SK-N-SH (cell line): ENCODE measurements around the gene CCDC149. TPM values are rescaled to one million over a fixed set of nuclear protein-coding genes. Genes with fewer than 3 reads are reported as not detected.

Experiments used
- CTCF ChIA-PET: fragments of 300-600, 350-600 bp; formaldehyde crosslinking; extraction: SDS; loops from one replicate; lab custom pipeline; 2021; lab: Yijun Ruan, JAX
- POLR2A ChIA-PET: fragments of 350-600 bp; sonication (Branson Sonifier 250); formaldehyde crosslinking; extraction: SDS; loops from one replicate; lab custom pipeline; 2020; ENCODE audit warnings: antibody characterized with exemption, inconsistent platforms; lab: Yijun Ruan, JAX
- DNase-seq: peaks from one replicate; pipeline ENCODE4 v3.0.0; 2012
- H2AFZ ChIP-seq: fragments of 200-600 bp; sonication (generic); 2 replicates; pipeline ENCODE4 v1.8.1; 2016; ENCODE audit warnings: antibody characterized with exemption, mild to moderate bottlenecking, low read depth
- H3F3A ChIP-seq: fragments of 200-600 bp; sonication (generic); replicated peaks from 2 replicates; pipeline ENCODE3; 2016; ENCODE audit warnings: antibody characterized with exemption, mild to moderate bottlenecking; ENCODE audit not compliant: insufficient read depth
- H3K27ac ChIP-seq, 2 experiments: fragments of 200-500 bp in 1 of 2; fragments of 200-600 bp in 1 of 2; sonication (Bioruptor generic) in 1 of 2; sonication (generic), shearing (Covaris generic) in 1 of 2; 2 replicates each; pipeline versions ENCODE4 v1.5.1 to v1.6.1; 2014 to 2016; ENCODE audit warnings: low read depth in 2 of 2, inconsistent platforms in 1 of 2, low read length in 1 of 2, mild to moderate bottlenecking in 1 of 2, mixed read lengths in 1 of 2
- H3K27me3 ChIP-seq: fragments of 200-600 bp; sonication (generic), shearing (Covaris generic); 2 replicates; pipeline ENCODE4 v1.6.1; 2016; ENCODE audit warnings: mixed run types; ENCODE audit not compliant: insufficient read depth
- H3K36me3 ChIP-seq, 2 experiments: fragments of 200-500 bp in 1 of 2; fragments of 200-600 bp in 1 of 2; sonication (Bioruptor generic) in 1 of 2; sonication (generic) in 1 of 2; replicated peaks in 1 of 2; 2 replicates each; pipeline versions ENCODE3 to v1.5.1; 2014 to 2016; ENCODE audit warnings: low read length in 1 of 2, mild to moderate bottlenecking in 1 of 2; ENCODE audit not compliant: insufficient read depth in 2 of 2, control insufficient read depth in 1 of 2
- H3K4me1 ChIP-seq, 2 experiments: fragments of 200-500 bp in 1 of 2; fragments of 200-600 bp in 1 of 2; sonication (Bioruptor generic) in 1 of 2; sonication (generic), shearing (Covaris generic) in 1 of 2; 2 replicates each; pipeline versions ENCODE4 v1.5.1 to v1.6.1; 2014 to 2016; ENCODE audit warnings: low read depth in 1 of 2, low read length in 1 of 2, mixed run types in 1 of 2; ENCODE audit not compliant: insufficient read depth in 2 of 2, control insufficient read depth in 1 of 2
- H3K4me2 ChIP-seq: fragments of 200-600 bp; sonication (generic), shearing (Covaris generic); 2 replicates; pipeline ENCODE4 v1.6.1; 2017; ENCODE audit warnings: mixed run types
- H3K4me3 ChIP-seq, 2 experiments: fragments of 200-500 bp in 1 of 2; fragments of 200-600 bp in 1 of 2; sonication (Bioruptor generic) in 1 of 2; sonication (generic), shearing (Covaris generic) in 1 of 2; 2 replicates each; pipeline versions ENCODE4 v1.5.1 to v1.8.1; 2014 to 2016; ENCODE audit warnings: low read depth in 2 of 2, inconsistent platforms in 1 of 2, low read length in 1 of 2, mild to moderate bottlenecking in 1 of 2, mixed read lengths in 1 of 2, moderate library complexity in 1 of 2
- H3K79me2 ChIP-seq: fragments of 200-600 bp; sonication (generic); 2 replicates; pipeline ENCODE4 v1.8.1; 2017; ENCODE audit warnings: mild to moderate bottlenecking; ENCODE audit not compliant: insufficient read depth
- H3K9ac ChIP-seq: fragments of 200-600 bp; sonication (generic); 2 replicates; pipeline ENCODE4 v1.6.1; 2017; ENCODE audit warnings: mixed run types
- H3K9me2 ChIP-seq: fragments of 200-600 bp; sonication (generic); 2 replicates; pipeline ENCODE4 v1.6.1; 2017; ENCODE audit warnings: mixed run types
- H3K9me3 ChIP-seq: fragments of 200-600 bp; sonication (generic); 2 replicates; pipeline ENCODE4 v1.6.1; 2017; ENCODE audit warnings: mixed run types, mild to moderate bottlenecking, moderate library complexity
- H4K20me1 ChIP-seq: fragments of 200-600 bp; sonication (generic); 2 replicates; pipeline ENCODE4 v1.6.1; 2017; ENCODE audit warnings: mild to moderate bottlenecking, mixed run types; ENCODE audit not compliant: insufficient read depth
- ELF1 ChIP-seq: IDR thresholded peaks from 2 replicates; pipeline ENCODE4 v1.4.0; 2012
- EP300 ChIP-seq, 2 experiments: IDR thresholded peaks; 2 replicates each; pipeline versions ENCODE4 v1.4.0 to v1.6.1; 2012; ENCODE audit warnings: borderline replicate concordance in 1 of 2, low read depth in 1 of 2, low read length in 1 of 2
- GABPA ChIP-seq: IDR thresholded peaks from 2 replicates; pipeline ENCODE4 v1.4.0; 2012; ENCODE audit warnings: low read depth, mild to moderate bottlenecking
- GATA2 ChIP-seq: sonication (generic); formaldehyde crosslinking; IDR thresholded peaks from 2 replicates; pipeline ENCODE4 v1.5.0; 2020; ENCODE audit warnings: mild to moderate bottlenecking, missing genetic modification reagents
- RAD21 ChIP-seq: IDR thresholded peaks from 2 replicates; pipeline ENCODE4 v1.6.1; 2012; ENCODE audit warnings: mild to moderate bottlenecking, low read length
- RXRA ChIP-seq: IDR thresholded peaks from 2 replicates; pipeline ENCODE4 v1.4.0; 2012; ENCODE audit warnings: low read depth, mild to moderate bottlenecking, borderline replicate concordance
- TAF1 ChIP-seq: IDR thresholded peaks from 2 replicates; pipeline ENCODE4 v1.6.1; 2012; ENCODE audit warnings: low read depth, mild to moderate bottlenecking, low read length, moderate library complexity, borderline replicate concordance
- TCF12 ChIP-seq: IDR thresholded peaks from 2 replicates; pipeline ENCODE4 v1.4.0; 2012
- TEAD4 ChIP-seq: IDR thresholded peaks from 2 replicates; pipeline ENCODE4 v1.4.0; 2012; ENCODE audit warnings: mild to moderate bottlenecking, borderline replicate concordance; ENCODE audit not compliant: insufficient read depth
- WGBS: methylation state at CpG from one replicate; pipeline ENCODE4 v1.1.6; 2017; ENCODE audit warnings: low lambda C conversion rate; 5-methylcytosine and 5-hydroxymethylcytosine counted together
- polyA plus RNA-seq, 3 experiments: library from polyadenylated mRNA; depleted of rRNA; stranded (reverse); fragments of >200 nt; gene quantifications; 2 replicates each; pipeline ENCODE4 v1.2.3, GENCODE V29; 2012
- TF ChIP-seq, protein P1 (sequence below): IDR thresholded peaks from 2 replicates; pipeline ENCODE4 v1.6.1; 2012; ENCODE audit warnings: mild to moderate bottlenecking, low read depth, low read length, moderate library complexity
- TF ChIP-seq, protein P2 (sequence below): IDR thresholded peaks from 2 replicates; pipeline ENCODE4; 2012
- TF ChIP-seq, protein P3 (sequence below): fragments of 150-350 bp; IDR thresholded peaks from 2 replicates; pipeline ENCODE4 v1.6.1; 2017; ENCODE audit warnings: antibody characterized with exemption, low read length, low read depth, borderline replicate concordance
- TF ChIP-seq, protein P4 (sequence below): fragments of 150-350 bp; IDR thresholded peaks from 2 replicates; pipeline ENCODE4 v1.6.1; 2016; ENCODE audit warnings: mild to moderate bottlenecking, low read depth, low read length
- TF ChIP-seq, protein P5 (sequence below): IDR thresholded peaks from 2 replicates; pipeline ENCODE4 v1.4.0; 2012; ENCODE audit warnings: low read depth, borderline replicate concordance

Gene CCDC149
- polyA plus RNA-seq, 1 of the 3 experiments (the other 2 are of a cell fraction): 5.5 TPM

DNA sequence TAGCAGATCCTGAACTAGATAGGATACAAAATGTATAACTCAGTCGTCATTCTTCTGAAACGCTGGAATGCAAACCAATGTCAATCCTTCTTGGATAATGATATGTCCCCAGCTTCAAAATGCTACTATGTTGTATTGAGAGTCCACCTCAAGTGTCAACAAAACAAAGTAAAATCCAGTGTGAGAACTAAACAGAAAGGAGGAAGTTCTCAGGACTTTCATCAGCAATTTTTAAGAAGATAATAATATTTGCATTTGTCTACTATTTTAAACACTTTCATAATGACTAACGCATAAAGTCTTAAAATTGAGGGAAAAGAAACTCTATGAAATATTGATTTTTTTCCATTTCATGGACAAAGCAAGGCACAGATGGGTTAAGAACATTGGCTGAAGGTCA, 81.2 kb downstream of the CCDC149 start (continued):
- TF ChIP-seq, protein P1, sequence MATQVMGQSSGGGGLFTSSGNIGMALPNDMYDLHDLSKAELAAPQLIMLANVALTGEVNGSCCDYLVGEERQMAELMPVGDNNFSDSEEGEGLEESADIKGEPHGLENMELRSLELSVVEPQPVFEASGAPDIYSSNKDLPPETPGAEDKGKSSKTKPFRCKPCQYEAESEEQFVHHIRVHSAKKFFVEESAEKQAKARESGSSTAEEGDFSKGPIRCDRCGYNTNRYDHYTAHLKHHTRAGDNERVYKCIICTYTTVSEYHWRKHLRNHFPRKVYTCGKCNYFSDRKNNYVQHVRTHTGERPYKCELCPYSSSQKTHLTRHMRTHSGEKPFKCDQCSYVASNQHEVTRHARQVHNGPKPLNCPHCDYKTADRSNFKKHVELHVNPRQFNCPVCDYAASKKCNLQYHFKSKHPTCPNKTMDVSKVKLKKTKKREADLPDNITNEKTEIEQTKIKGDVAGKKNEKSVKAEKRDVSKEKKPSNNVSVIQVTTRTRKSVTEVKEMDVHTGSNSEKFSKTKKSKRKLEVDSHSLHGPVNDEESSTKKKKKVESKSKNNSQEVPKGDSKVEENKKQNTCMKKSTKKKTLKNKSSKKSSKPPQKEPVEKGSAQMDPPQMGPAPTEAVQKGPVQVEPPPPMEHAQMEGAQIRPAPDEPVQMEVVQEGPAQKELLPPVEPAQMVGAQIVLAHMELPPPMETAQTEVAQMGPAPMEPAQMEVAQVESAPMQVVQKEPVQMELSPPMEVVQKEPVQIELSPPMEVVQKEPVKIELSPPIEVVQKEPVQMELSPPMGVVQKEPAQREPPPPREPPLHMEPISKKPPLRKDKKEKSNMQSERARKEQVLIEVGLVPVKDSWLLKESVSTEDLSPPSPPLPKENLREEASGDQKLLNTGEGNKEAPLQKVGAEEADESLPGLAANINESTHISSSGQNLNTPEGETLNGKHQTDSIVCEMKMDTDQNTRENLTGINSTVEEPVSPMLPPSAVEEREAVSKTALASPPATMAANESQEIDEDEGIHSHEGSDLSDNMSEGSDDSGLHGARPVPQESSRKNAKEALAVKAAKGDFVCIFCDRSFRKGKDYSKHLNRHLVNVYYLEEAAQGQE: no peak
- no peak for TF ChIP-seq GABPA
- TF ChIP-seq, all 33 proteins: peak for 0

DNA sequence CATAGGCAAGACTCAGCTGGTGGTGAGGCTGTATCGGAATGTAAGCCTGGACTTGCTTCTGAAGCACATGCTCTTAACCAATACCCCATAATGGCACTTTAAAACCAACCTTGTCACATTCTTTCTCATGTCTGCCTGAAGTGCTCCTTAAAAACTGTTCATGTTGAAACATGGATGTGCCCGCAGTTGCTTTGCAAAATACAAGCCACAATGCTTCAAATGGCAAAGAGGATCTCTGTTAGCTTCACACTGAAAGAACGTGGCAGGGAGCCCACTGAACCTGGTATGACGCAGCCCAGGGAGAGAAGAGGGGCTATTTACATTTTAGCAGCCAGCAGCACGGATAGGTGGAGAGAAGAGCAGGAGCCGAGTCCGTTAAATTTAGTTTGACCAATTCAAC, 88.1 kb downstream of the CCDC149 start:
- no peaks in the 10 kb centered on the region for H4K20me1 ChIP-seq
- ChIA-PET POLR2A (no interaction called here), CTCF (no interaction called here)
- no peak overlapping the region for H3K4me2 ChIP-seq
- 78% methylated on average over 7 of the region's 7 CpGs for WGBS
- no peaks in the 10 kb centered on the region for H3K36me3 ChIP-seq
- H3K9ac ChIP-seq: no peak overlapping the region
- no peak overlapping the region for H3K27ac ChIP-seq
- H3K4me1 ChIP-seq: no peaks in the 10 kb centered on the region; a peak in 1 of 4 replicates
- no peak overlapping the region for H3K4me3 ChIP-seq
- TF ChIP-seq RXRA (no peak), TCF12 (no peak), ELF1 (no peak), TAF1 (no peak), RAD21 (no peak), GATA2 (CRISPR knock-in tag) (no peak), EP300 (IDR thresholded peaks at IDR 0.05; ENCODE audit: borderline replicate concordance in 1 of 2, low read depth in 1 of 2, low read length in 1 of 2) (no peak), TEAD4 (no peak), GABPA (no peak)
- TF ChIP-seq, protein P2, sequence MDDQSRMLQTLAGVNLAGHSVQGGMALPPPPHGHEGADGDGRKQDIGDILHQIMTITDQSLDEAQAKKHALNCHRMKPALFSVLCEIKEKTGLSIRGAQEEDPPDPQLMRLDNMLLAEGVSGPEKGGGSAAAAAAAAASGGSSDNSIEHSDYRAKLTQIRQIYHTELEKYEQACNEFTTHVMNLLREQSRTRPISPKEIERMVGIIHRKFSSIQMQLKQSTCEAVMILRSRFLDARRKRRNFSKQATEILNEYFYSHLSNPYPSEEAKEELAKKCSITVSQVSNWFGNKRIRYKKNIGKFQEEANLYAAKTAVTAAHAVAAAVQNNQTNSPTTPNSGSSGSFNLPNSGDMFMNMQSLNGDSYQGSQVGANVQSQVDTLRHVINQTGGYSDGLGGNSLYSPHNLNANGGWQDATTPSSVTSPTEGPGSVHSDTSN: no peak
- TF ChIP-seq, protein P3, sequence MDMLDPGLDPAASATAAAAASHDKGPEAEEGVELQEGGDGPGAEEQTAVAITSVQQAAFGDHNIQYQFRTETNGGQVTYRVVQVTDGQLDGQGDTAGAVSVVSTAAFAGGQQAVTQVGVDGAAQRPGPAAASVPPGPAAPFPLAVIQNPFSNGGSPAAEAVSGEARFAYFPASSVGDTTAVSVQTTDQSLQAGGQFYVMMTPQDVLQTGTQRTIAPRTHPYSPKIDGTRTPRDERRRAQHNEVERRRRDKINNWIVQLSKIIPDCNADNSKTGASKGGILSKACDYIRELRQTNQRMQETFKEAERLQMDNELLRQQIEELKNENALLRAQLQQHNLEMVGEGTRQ: no peak
- TF ChIP-seq, protein P4, sequence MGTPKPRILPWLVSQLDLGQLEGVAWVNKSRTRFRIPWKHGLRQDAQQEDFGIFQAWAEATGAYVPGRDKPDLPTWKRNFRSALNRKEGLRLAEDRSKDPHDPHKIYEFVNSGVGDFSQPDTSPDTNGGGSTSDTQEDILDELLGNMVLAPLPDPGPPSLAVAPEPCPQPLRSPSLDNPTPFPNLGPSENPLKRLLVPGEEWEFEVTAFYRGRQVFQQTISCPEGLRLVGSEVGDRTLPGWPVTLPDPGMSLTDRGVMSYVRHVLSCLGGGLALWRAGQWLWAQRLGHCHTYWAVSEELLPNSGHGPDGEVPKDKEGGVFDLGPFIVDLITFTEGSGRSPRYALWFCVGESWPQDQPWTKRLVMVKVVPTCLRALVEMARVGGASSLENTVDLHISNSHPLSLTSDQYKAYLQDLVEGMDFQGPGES: no peak
- TF ChIP-seq, protein P5, sequence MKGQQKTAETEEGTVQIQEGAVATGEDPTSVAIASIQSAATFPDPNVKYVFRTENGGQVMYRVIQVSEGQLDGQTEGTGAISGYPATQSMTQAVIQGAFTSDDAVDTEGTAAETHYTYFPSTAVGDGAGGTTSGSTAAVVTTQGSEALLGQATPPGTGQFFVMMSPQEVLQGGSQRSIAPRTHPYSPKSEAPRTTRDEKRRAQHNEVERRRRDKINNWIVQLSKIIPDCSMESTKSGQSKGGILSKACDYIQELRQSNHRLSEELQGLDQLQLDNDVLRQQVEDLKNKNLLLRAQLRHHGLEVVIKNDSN: no peak
- TF ChIP-seq, protein P1: no peak
- no peaks in the 10 kb centered on the region for H3K27me3 ChIP-seq
- no peaks in the 10 kb centered on the region for H3F3A ChIP-seq
- no peak overlapping the region for H2AFZ ChIP-seq
- H3K9me3 ChIP-seq: no peaks in the 10 kb centered on the region
- H3K9me2 ChIP-seq: no peaks in the 10 kb centered on the region
- H3K79me2 ChIP-seq: no peaks in the 10 kb centered on the region
- no peak for DNase-seq
